HEK293T (cell line): Measurements from ENCODE around the gene WWOX.

Source experiments
- ARNT ChIP-seq: fragments of 450-650 bp; IDR thresholded peaks from 2 replicates; pipeline ENCODE4 v1.6.1; 2017; ENCODE audit warnings: mild to moderate bottlenecking
- BHLHE40 ChIP-seq: fragments of 450-650 bp; IDR thresholded peaks from 2 replicates; pipeline ENCODE4 v1.6.1; 2016; ENCODE audit warnings: mild to moderate bottlenecking, moderate library complexity, borderline replicate concordance
- CTBP1 ChIP-seq: fragments of 450-650 bp; IDR thresholded peaks from 2 replicates; pipeline ENCODE4 v1.6.1; 2016; ENCODE audit warnings: borderline replicate concordance
- FOXA1 ChIP-seq: fragments of 450-650 bp; IDR thresholded peaks from 2 replicates; pipeline ENCODE4 v1.6.1; 2016; ENCODE audit warnings: mild to moderate bottlenecking
- FOXK2 ChIP-seq: fragments of 450-650 bp; IDR thresholded peaks from 2 replicates; pipeline ENCODE4 v1.6.1; 2016; ENCODE audit warnings: mild to moderate bottlenecking
- FOXM1 ChIP-seq: fragments of 450-650 bp; IDR thresholded peaks from 2 replicates; pipeline ENCODE4 v1.6.1; 2017; ENCODE audit warnings: mild to moderate bottlenecking, borderline replicate concordance
- HDGF ChIP-seq: fragments of 450-650 bp; IDR thresholded peaks from 2 replicates; pipeline ENCODE4 v1.6.1; 2017; ENCODE audit warnings: antibody characterized with exemption, borderline replicate concordance
- L3MBTL2 ChIP-seq: fragments of 450-650 bp; conservative IDR thresholded peaks from 2 replicates; pipeline ENCODE4 v1.6.1; 2016; ENCODE audit warnings: mild to moderate bottlenecking
- SP1 ChIP-seq: fragments of 450-650 bp; IDR thresholded peaks from 2 replicates; pipeline ENCODE4 v1.6.1; 2017
- SUZ12 ChIP-seq: fragments of 450-650 bp; IDR thresholded peaks from 2 replicates; pipeline ENCODE4 v1.6.1; 2016; ENCODE audit warnings: mild to moderate bottlenecking
- TARDBP ChIP-seq: fragments of 450-650 bp; IDR thresholded peaks from 2 replicates; pipeline ENCODE4 v1.6.1; 2016
- ZNF384 ChIP-seq: fragments of 450-650 bp; IDR thresholded peaks from 2 replicates; pipeline ENCODE4 v1.6.1; 2016
- TF ChIP-seq, protein P1 (sequence below): fragments of 450-650 bp; IDR thresholded peaks from 2 replicates; pipeline ENCODE4 v1.6.1; 2016

DNA sequence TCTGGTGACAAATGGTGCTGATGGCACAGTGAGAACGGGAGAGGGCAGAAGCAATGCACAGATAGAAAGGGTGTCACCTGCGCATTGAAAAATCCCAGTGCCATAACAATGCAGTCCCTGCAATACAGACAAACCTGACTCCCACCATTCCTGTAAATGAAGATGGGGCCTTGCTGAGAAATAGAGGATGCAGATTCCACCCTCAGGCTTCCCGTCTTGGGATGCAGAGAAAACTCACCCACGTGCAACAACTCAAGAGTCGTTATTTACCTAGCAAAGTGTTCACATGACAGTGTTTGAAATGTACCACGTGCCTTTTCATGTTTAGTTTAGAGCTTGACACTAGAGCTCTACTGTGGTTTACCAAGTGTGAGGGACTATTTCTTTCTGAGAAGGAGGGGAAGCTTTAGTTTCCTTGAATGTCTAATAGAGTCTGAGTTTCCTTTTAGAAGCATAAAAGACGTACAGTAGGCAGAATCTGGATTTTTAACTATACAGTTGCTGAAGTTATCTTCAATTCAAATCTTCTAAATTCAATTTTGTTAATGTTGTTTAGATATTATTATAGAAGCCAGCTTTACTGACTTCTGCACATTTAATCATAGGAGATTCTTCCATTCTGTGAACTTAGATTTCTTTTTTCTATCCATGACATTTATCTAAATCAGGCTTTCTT lies 35.6 kb downstream of the WWOX start:
- TF ChIP-seq, protein P1, sequence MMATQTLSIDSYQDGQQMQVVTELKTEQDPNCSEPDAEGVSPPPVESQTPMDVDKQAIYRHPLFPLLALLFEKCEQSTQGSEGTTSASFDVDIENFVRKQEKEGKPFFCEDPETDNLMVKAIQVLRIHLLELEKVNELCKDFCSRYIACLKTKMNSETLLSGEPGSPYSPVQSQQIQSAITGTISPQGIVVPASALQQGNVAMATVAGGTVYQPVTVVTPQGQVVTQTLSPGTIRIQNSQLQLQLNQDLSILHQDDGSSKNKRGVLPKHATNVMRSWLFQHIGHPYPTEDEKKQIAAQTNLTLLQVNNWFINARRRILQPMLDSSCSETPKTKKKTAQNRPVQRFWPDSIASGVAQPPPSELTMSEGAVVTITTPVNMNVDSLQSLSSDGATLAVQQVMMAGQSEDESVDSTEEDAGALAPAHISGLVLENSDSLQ, result no peak
- TF ChIP-seq FOXK2 (no peak), CTBP1 (no peak), FOXM1 (no peak), SP1 (no peak), FOXA1 (no peak), SUZ12 (no peak), L3MBTL2 (no peak), HDGF (no peak), BHLHE40 (no peak), TARDBP (no peak), ARNT (no peak), ZNF384 (no peak)
